CD14-positive monocyte (primary cell): ENCODE measurements around the gene CYB5D1. TPM values are rescaled to one million over a fixed set of nuclear protein-coding genes. Genes with fewer than 3 reads are reported as not detected.
"Not testable (repeated sequence)": the region's sequence is repeated elsewhere in the genome, so short reads cannot be mapped to it uniquely, and the experiment has no call there.

Source experiments
- DNase-seq, 3 donors: peaks; one replicate each; pipeline ENCODE4 v3.0.0-alpha.2; 2011 to 2022
- H2AFZ ChIP-seq: 2 replicates; pipeline ENCODE4 v1.6.0; 2012; ENCODE audit warnings: mild to moderate bottlenecking, low read depth, low read length, inconsistent platforms; ENCODE audit not compliant: insufficient read depth, poor library complexity, severe bottlenecking
- H3K27ac ChIP-seq, 2 donors: 1 replicate in 1 of 2; 2 replicates in 1 of 2; pipeline ENCODE4 v1.5.1; 2012 to 2013; ENCODE audit warnings: low read length in 2 of 2, control low read depth in 1 of 2, inconsistent platforms in 1 of 2, low read depth in 1 of 2, mild to moderate bottlenecking in 1 of 2
- H3K27me3 ChIP-seq, 2 donors: one replicate each; pipeline versions ENCODE4 v1.6.0 to v1.6.1; 2011 to 2013; ENCODE audit warnings: low read length in 2 of 2; ENCODE audit not compliant: control insufficient read depth in 2 of 2, insufficient read depth in 2 of 2
- H3K36me3 ChIP-seq, 2 donors: replicated peaks in 1 of 2; 1 replicate in 1 of 2; 2 replicates in 1 of 2; pipeline versions ENCODE4 v1.5.1 to v1.6.1; 2012 to 2013; ENCODE audit warnings: low read length in 2 of 2, control low read depth in 1 of 2, inconsistent platforms in 1 of 2, mild to moderate bottlenecking in 1 of 2; ENCODE audit not compliant: insufficient read depth in 2 of 2, control insufficient read depth in 1 of 2
- H3K4me1 ChIP-seq, 2 donors: 1 replicate in 1 of 2; 2 replicates in 1 of 2; pipeline versions ENCODE4 v1.5.1 to v1.6.1; 2012 to 2013; ENCODE audit warnings: low read length in 2 of 2, control low read depth in 1 of 2, inconsistent platforms in 1 of 2, mild to moderate bottlenecking in 1 of 2, moderate library complexity in 1 of 2; ENCODE audit not compliant: insufficient read depth in 2 of 2, control insufficient read depth in 1 of 2
- H3K4me2 ChIP-seq: replicated peaks from 2 replicates; pipeline ENCODE3; 2012; ENCODE audit warnings: low read length, moderate library complexity, mild to moderate bottlenecking; ENCODE audit not compliant: poor library complexity, severe bottlenecking; ENCODE audit errors: extremely low read depth
- H3K4me3 ChIP-seq, 3 experiments: fragments of 200-600 bp in 1 of 3; sonication (generic) in 1 of 3; replicated peaks in 1 of 3; 1 replicate in 2 of 3; 2 replicates in 1 of 3; pipeline ENCODE4 v1.5.1; 2011 to 2013; ENCODE audit warnings: low read length in 3 of 3, mild to moderate bottlenecking in 3 of 3, control low read depth in 2 of 3, low read depth in 2 of 3, inconsistent platforms in 1 of 3, moderate library complexity in 1 of 3
- H3K79me2 ChIP-seq: 2 replicates; pipeline ENCODE4 v1.6.0; 2012; ENCODE audit warnings: mild to moderate bottlenecking, control low read depth, inconsistent platforms, low read length, moderate library complexity; ENCODE audit not compliant: insufficient read depth
- H3K9ac ChIP-seq: 2 replicates; pipeline ENCODE4 v1.6.0; 2017; ENCODE audit warnings: low read length, mild to moderate bottlenecking; ENCODE audit not compliant: insufficient read depth, poor library complexity, severe bottlenecking
- H3K9me3 ChIP-seq, 2 donors: replicated peaks in 1 of 2; 1 replicate in 1 of 2; 2 replicates in 1 of 2; pipeline versions ENCODE4 v1.5.1 to v1.6.1; 2012 to 2013; ENCODE audit warnings: low read length in 2 of 2, control low read depth in 1 of 2; ENCODE audit not compliant: control insufficient read depth in 1 of 2, insufficient read depth in 1 of 2
- H4K20me1 ChIP-seq: 2 replicates; pipeline ENCODE4 v1.6.0; 2012; ENCODE audit warnings: mild to moderate bottlenecking, low read length, control low read depth, moderate library complexity; ENCODE audit not compliant: insufficient read depth
- H3K27ac Mint-ChIP-seq, 7 donors: one replicate each; pipeline ENCODE4 v1.8.0; 2020; ENCODE audit warnings: mild to moderate bottlenecking in 7 of 7, mixed read lengths in 7 of 7, moderate library complexity in 6 of 7, inconsistent platforms in 2 of 7
- H3K27me3 Mint-ChIP-seq, 3 donors: one replicate each; pipeline ENCODE4 v1.8.0; 2021 to 2022; ENCODE audit warnings: low read depth in 3 of 3, mild to moderate bottlenecking in 3 of 3, mixed read lengths in 3 of 3, moderate library complexity in 3 of 3, inconsistent platforms in 1 of 3
- H3K36me3 Mint-ChIP-seq, 2 donors: one replicate each; pipeline ENCODE4 v1.8.0; 2020; ENCODE audit warnings: mixed read lengths in 2 of 2, inconsistent platforms in 1 of 2, mild to moderate bottlenecking in 1 of 2
- H3K4me1 Mint-ChIP-seq: one replicate; pipeline ENCODE4 v1.8.0; 2020; ENCODE audit warnings: mild to moderate bottlenecking, mixed read lengths
- H3K4me3 Mint-ChIP-seq, 2 donors: one replicate each; pipeline ENCODE4 v1.8.0; 2020; ENCODE audit warnings: mild to moderate bottlenecking in 2 of 2, mixed read lengths in 2 of 2, moderate library complexity in 1 of 2
- H3K9me3 Mint-ChIP-seq, 7 donors: one replicate each; pipeline ENCODE4 v1.8.0; 2020 to 2022; ENCODE audit warnings: mixed read lengths in 7 of 7, mild to moderate bottlenecking in 6 of 7, moderate library complexity in 6 of 7, inconsistent platforms in 2 of 7
- WGBS: methylation state at CpG from one replicate; pipeline ENCODE4 v1.1.5; 2013; ENCODE audit warnings: missing lambda C conversion rate; ENCODE audit not compliant: insufficient coverage; 5-methylcytosine and 5-hydroxymethylcytosine counted together
- intact Hi-C, 2 donors: fragments of 100-400 bp; cut with micrococcal nuclease; formaldehyde crosslinking; loops; one replicate each; pipeline versions ENCODE4 v1.15.0 to v1.15.1; 2023
- polyA plus RNA-seq, 3 donors: library from polyadenylated mRNA; depleted of rRNA in 1 of 3; unstranded in 2 of 3; stranded (reverse) in 1 of 3; fragments of 300-500 nt in 2 of 3; fragments of >200 nt in 1 of 3; fragmentation: Illumina TruSeq in 2 of 3; gene quantifications; 1 replicate in 2 of 3; 2 replicates in 1 of 3; pipeline ENCODE4 v1.2.3, GENCODE V29; 2012 to 2021
- TF ChIP-seq, protein P1 (sequence below): fragments of 200-600 bp; IDR thresholded peaks from one replicate; pipeline ENCODE4 v1.8.0; 2022; ENCODE audit warnings: antibody characterized with exemption, mild to moderate bottlenecking

CYB5D1 gene
- polyA plus RNA-seq, 3 donors = 0.50 to 4.8 (median 0.98) TPM

DNA sequence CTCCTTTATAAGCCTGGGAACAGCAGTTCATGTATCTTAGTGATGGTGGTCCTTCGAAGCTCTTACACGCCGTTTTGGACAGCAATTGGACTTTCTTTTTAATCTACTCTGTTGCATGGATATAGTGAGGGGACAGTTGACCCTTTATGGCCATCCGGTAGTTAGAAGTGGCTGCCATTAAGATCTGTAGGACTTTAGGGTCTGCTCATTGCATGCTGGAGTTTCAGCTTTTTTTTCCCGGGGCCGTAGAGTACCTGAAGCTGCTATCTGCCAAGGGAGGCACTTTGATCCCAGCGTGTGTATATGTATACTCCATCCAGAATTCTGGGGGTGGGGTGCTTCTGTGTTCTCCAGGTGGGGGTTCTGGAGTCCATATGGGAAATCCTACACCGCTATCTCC lies 1.2 kb downstream of the CYB5D1 start:
- no peaks in the 10 kb centered on the region for H3K27me3 ChIP-seq
- H3K27me3 Mint-ChIP-seq = peaks cover 0 to 3% (median 0%) of the 10 kb centered on the region in 3 donors
- H3K4me2 ChIP-seq = peak overlapping the region; percentile 98
- H4K20me1 ChIP-seq = peaks cover 26% of the 10 kb centered on the region
- peaks cover 8 to 47% of the 10 kb centered on the region in 2 donors for H3K36me3 ChIP-seq
- intact Hi-C loops = no loop called here
- TF ChIP-seq, protein P1, sequence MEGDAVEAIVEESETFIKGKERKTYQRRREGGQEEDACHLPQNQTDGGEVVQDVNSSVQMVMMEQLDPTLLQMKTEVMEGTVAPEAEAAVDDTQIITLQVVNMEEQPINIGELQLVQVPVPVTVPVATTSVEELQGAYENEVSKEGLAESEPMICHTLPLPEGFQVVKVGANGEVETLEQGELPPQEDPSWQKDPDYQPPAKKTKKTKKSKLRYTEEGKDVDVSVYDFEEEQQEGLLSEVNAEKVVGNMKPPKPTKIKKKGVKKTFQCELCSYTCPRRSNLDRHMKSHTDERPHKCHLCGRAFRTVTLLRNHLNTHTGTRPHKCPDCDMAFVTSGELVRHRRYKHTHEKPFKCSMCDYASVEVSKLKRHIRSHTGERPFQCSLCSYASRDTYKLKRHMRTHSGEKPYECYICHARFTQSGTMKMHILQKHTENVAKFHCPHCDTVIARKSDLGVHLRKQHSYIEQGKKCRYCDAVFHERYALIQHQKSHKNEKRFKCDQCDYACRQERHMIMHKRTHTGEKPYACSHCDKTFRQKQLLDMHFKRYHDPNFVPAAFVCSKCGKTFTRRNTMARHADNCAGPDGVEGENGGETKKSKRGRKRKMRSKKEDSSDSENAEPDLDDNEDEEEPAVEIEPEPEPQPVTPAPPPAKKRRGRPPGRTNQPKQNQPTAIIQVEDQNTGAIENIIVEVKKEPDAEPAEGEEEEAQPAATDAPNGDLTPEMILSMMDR = no peak
- DNase-seq = no peak
- H3K4me3 ChIP-seq = peak overlapping the region in 1 of 3 experiments; percentile 95
- H3K9me3 ChIP-seq = no peaks in the 10 kb centered on the region
- WGBS = 100% methylated on average over 1 of the region's 8 CpGs
- no peak overlapping the region for H2AFZ ChIP-seq
- H3K27ac ChIP-seq = no peak overlapping the region
- no peak overlapping the region for H3K9ac ChIP-seq
- peaks cover 2% of the 10 kb centered on the region for H3K4me1 Mint-ChIP-seq
- peaks cover 32% of the 10 kb centered on the region for H3K79me2 ChIP-seq
- H3K9me3 Mint-ChIP-seq = no peaks in the 10 kb centered on the region
- peaks cover 18 to 34% of the 10 kb centered on the region in 2 donors for H3K36me3 Mint-ChIP-seq
- no peak overlapping the region for H3K4me3 Mint-ChIP-seq
- H3K4me1 ChIP-seq = peaks cover 36 to 47% of the 10 kb centered on the region in 2 donors
- no peak overlapping the region for H3K27ac Mint-ChIP-seq

- Histone ChIP-seq H3K36me3 (peaks cover 0 to 46% of the 10 kb centered on the region in 2 donors), H3K27me3 (no peaks in the 10 kb centered on the region), H3K27ac (no peak overlapping the region), H3K4me2 (no peak overlapping the region), H3K4me3 (no peak overlapping the region), H3K9me3 (no peaks in the 10 kb centered on the region), H3K4me1 (peaks cover 20 to 26% of the 10 kb centered on the region in 2 donors), H4K20me1 (no peaks in the 10 kb centered on the region), H2AFZ (no peak overlapping the region), H3K9ac (no peak overlapping the region), H3K79me2 (peaks cover 33% of the 10 kb centered on the region)
- peak in 2 of 3 donors; percentile 42 to 46 for DNase-seq
- Mint-ChIP-seq H3K4me1 (peaks cover 13% of the 10 kb centered on the region), H3K27me3 (no peaks in the 10 kb centered on the region), H3K9me3 (peaks cover 0 to 3% (median 0%) of the 10 kb centered on the region in 7 donors), H3K27ac (peak overlapping the region in 1 of 7 donors; percentile 22), H3K4me3 (no peak overlapping the region), H3K36me3 (peaks cover 24 to 29% of the 10 kb centered on the region in 2 donors)
- TF ChIP-seq, protein P1 = peak; percentile 95
- WGBS = no CpG with 5 or more reads among the region's 3 CpGs
- intact Hi-C loops = loop anchor here (1.0 to 5.0 kb wide), 4 partner anchors 10 to 124 kb away; no protein-coding TSS in a partner anchor
Measured at GRCh38 chr17:7862692-7863437, 5.1 kb downstream of the CYB5D1 start.

DNA sequence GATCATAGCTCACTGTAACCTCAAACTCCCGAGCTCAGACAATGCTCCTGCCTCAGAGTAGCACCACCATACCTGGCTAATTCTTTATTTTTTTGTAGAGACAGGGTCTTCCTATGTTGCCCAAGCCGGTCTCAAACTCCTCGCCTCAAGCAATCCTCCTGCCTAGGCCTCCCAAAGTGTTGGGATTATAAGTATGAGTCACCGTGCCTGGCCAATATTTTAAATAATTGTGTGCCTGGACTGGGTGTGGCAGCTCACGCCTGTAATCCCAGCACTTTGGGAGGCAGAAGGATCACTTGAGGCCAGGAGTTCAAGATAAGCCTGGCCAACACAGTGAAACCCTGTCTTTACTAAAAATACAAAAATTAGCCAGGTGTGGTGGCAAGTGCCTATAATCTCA lies 6.6 kb downstream of the CYB5D1 start:
- H4K20me1 ChIP-seq, H3K9me3 Mint-ChIP-seq, H3K27me3 ChIP-seq, H3K4me3 ChIP-seq, H2AFZ ChIP-seq, DNase-seq, H3K27ac ChIP-seq, H3K27ac Mint-ChIP-seq, H3K4me3 Mint-ChIP-seq, H3K4me2 ChIP-seq, H3K9ac ChIP-seq, H3K9me3 ChIP-seq, H3K27me3 Mint-ChIP-seq: not testable (repeated sequence)
- H3K79me2 ChIP-seq = peaks cover 34% of the 10 kb centered on the region
- Mint-ChIP-seq H3K4me1 (peaks cover 26% of the 10 kb centered on the region), H3K36me3 (peaks cover 22 to 26% of the 10 kb centered on the region in 2 donors)
- H3K36me3 ChIP-seq = peaks cover 0 to 42% of the 10 kb centered on the region in 2 donors
- intact Hi-C loops = loop anchor here (5.0 kb wide), 2 partner anchors 33 to 123 kb away; no protein-coding TSS in a partner anchor
- WGBS = 88% methylated on average over 4 of the region's 5 CpGs
- H3K4me1 ChIP-seq = peaks cover 23 to 27% of the 10 kb centered on the region in 2 donors
